Endothelial cell of umbilical vein (primary cell): ENCODE data around the gene PTPRQ. TPM values are rescaled to one million over a fixed set of nuclear protein-coding genes. Genes with fewer than 3 reads are reported as not detected.

Source experiments
- BruUV-seq: library from RNA; stranded (reverse); fragments of 400-500 nt; replicated peaks from 2 replicates; lab custom pipeline; 2021; lab: Mats Ljungman, UMichigan
- CTCF ChIA-PET: fragments of 300-600, 350-600 bp; sonication (Branson Sonifier 250); formaldehyde crosslinking; loops from one replicate; lab custom pipeline; 2021; ENCODE audit warnings: antibody characterized with exemption, inconsistent platforms; lab: Charles Lee
- POLR2A ChIA-PET: fragments of 300-600, 350-600 bp; sonication (Branson Sonifier 250); formaldehyde crosslinking; loops from one replicate; lab custom pipeline; 2021; ENCODE audit warnings: antibody characterized with exemption, inconsistent platforms; lab: Charles Lee
- DNase-seq: peaks from one replicate; pipeline ENCODE4 v3.0.0-alpha.2; 2011; ENCODE audit warnings: low read depth, low spot score
- FAIRE-seq: peaks from 2 replicates; lab custom pipeline; 2011; peaks lifted over from hg19 to GRCh38; lab: Jason Lieb, UNC
- H2AFZ ChIP-seq: 2 replicates; pipeline ENCODE4 v1.6.0; 2012; ENCODE audit warnings: low read depth, low read length, control low read depth, inconsistent platforms
- H3K27ac ChIP-seq: 2 replicates; pipeline ENCODE4 v1.5.1; 2011; ENCODE audit warnings: low read depth, mild to moderate bottlenecking, control low read depth, low read length, moderate library complexity; ENCODE audit not compliant: insufficient read depth
- H3K27me3 ChIP-seq, 2 experiments: 2 replicates each; pipeline versions ENCODE4 v1.6.0 to v1.6.1; 2011; ENCODE audit warnings: low read length in 2 of 2, mixed read lengths in 1 of 2; ENCODE audit not compliant: control insufficient read depth in 2 of 2, insufficient read depth in 2 of 2
- H3K36me3 ChIP-seq, 2 experiments: 2 replicates in 1 of 2; 3 replicates in 1 of 2; pipeline ENCODE4 v1.5.1; 2011; ENCODE audit warnings: low read length in 2 of 2, mild to moderate bottlenecking in 1 of 2, moderate library complexity in 1 of 2; ENCODE audit not compliant: control insufficient read depth in 2 of 2, insufficient read depth in 2 of 2; ENCODE audit errors: extremely low read depth in 1 of 2
- H3K4me1 ChIP-seq: 3 replicates; pipeline ENCODE4 v1.5.1; 2011; ENCODE audit warnings: mild to moderate bottlenecking, low read length; ENCODE audit not compliant: control insufficient read depth, insufficient read depth; ENCODE audit errors: extremely low read depth
- H3K4me2 ChIP-seq: 2 replicates; pipeline ENCODE4 v1.6.1; 2011; ENCODE audit warnings: low read length, control low read depth, mixed read lengths; ENCODE audit not compliant: insufficient read depth
- H3K4me3 ChIP-seq, 3 experiments: fragments of 200-600 bp in 1 of 3; sonication (generic), shearing (Covaris generic) in 1 of 3; replicated peaks in 1 of 3; 2 replicates each; pipeline ENCODE4 v1.5.1; 2011 to 2016; ENCODE audit warnings: control low read depth in 3 of 3, low read length in 3 of 3, mild to moderate bottlenecking in 2 of 3, inconsistent platforms in 1 of 3, low read depth in 1 of 3, moderate library complexity in 1 of 3; ENCODE audit not compliant: insufficient read depth in 1 of 3
- H3K79me2 ChIP-seq: 2 replicates; pipeline ENCODE4 v1.6.0; 2012; ENCODE audit warnings: low read length, inconsistent platforms; ENCODE audit not compliant: control insufficient read depth, insufficient read depth
- H3K9ac ChIP-seq: replicated peaks from 2 replicates; pipeline ENCODE3; 2011; ENCODE audit warnings: low read length, control low read depth; ENCODE audit not compliant: insufficient read depth; ENCODE audit errors: extremely low read depth
- H3K9me1 ChIP-seq: replicated peaks from 3 replicates; pipeline ENCODE4 v1.6.0; 2011; ENCODE audit warnings: mild to moderate bottlenecking, low read length; ENCODE audit not compliant: control insufficient read depth, insufficient read depth; ENCODE audit errors: extremely low read depth
- H3K9me3 ChIP-seq: replicated peaks from 2 replicates; pipeline ENCODE4 v1.5.1; 2012; ENCODE audit warnings: low read length, inconsistent platforms; ENCODE audit not compliant: control insufficient read depth, insufficient read depth
- H4K20me1 ChIP-seq: replicated peaks from 2 replicates; pipeline ENCODE3; 2011; ENCODE audit warnings: mild to moderate bottlenecking, low read length; ENCODE audit not compliant: control insufficient read depth, insufficient read depth; ENCODE audit errors: extremely low read depth
- EZH2 ChIP-seq: IDR thresholded peaks from 2 replicates; pipeline ENCODE4 v1.6.1; 2012; ENCODE audit warnings: borderline replicate concordance, low read depth, mild to moderate bottlenecking, moderate library complexity, low read length, inconsistent platforms; ENCODE audit not compliant: severe bottlenecking
- FOS ChIP-seq: IDR thresholded peaks from 2 replicates; pipeline ENCODE4 v1.6.1; 2011; ENCODE audit warnings: mild to moderate bottlenecking, low read length, moderate library complexity, borderline replicate concordance; ENCODE audit not compliant: insufficient read depth
- GATA2 ChIP-seq: IDR thresholded peaks from 2 replicates; pipeline ENCODE4 v1.7.0; 2011; ENCODE audit warnings: low read depth, mild to moderate bottlenecking, moderate library complexity, mixed read lengths, low read length; ENCODE audit not compliant: insufficient read length, insufficient read depth
- JUN ChIP-seq: IDR thresholded peaks from 2 replicates; pipeline ENCODE4 v1.6.1; 2011; ENCODE audit warnings: borderline replicate concordance, low read depth; ENCODE audit not compliant: insufficient read length, insufficient read depth
- MYC ChIP-seq: IDR thresholded peaks from one replicate; pipeline ENCODE4 v1.6.1; 2011; ENCODE audit warnings: mild to moderate bottlenecking, low read depth, low read length
- POLR2A ChIP-seq: IDR thresholded peaks from 2 replicates; pipeline ENCODE4 v1.6.1; 2012; ENCODE audit warnings: low read depth, mild to moderate bottlenecking, control low read depth, low read length
- POLR2AphosphoS5 ChIP-seq: IDR thresholded peaks from 2 replicates; pipeline ENCODE4 v1.6.1; 2012; ENCODE audit warnings: low read depth, mild to moderate bottlenecking, control low read depth, low read length, moderate library complexity; ENCODE audit not compliant: insufficient read depth
- dilution Hi-C: fragments of 300-500 bp; cut with MboI; formaldehyde crosslinking; loops from one replicate; pipeline ENCODE4 v1.15.0; 2019; ENCODE audit warnings: low sequenced_read_pairs; ENCODE audit not compliant: extremely low pct_ligation_motif_present
- intact Hi-C: fragments of 100-400 bp; cut with micrococcal nuclease; formaldehyde crosslinking; loops from one replicate; pipeline ENCODE4 v1.10.0; 2022
- polyA plus RNA-seq, 4 experiments: library from polyadenylated mRNA; depleted of rRNA in 3 of 4; stranded (reverse) in 3 of 4; unstranded in 1 of 4; fragments of >200 nt; gene quantifications; 2 replicates each; pipeline versions ENCODE4 v1.2.1 to v1.2.3, GENCODE V29; 2011 to 2012; ENCODE audit warnings: missing spikeins in 1 of 4
- total RNA-seq: library from RNA; stranded (reverse); gene quantifications from 2 replicates; pipeline ENCODE4 v1.2.3, GENCODE V29; 2021
- TF ChIP-seq, protein P1 (sequence below): IDR thresholded peaks from 2 replicates; pipeline ENCODE4 v1.6.1; 2011; ENCODE audit not compliant: insufficient read depth, insufficient read length
- TF ChIP-seq, protein P2 (sequence below), 2 donors: IDR thresholded peaks; 1 replicate in 1 of 2; 2 replicates in 1 of 2; pipeline ENCODE4 v1.5.1; 2011; ENCODE audit warnings: low read length in 2 of 2, mild to moderate bottlenecking in 2 of 2, moderate library complexity in 2 of 2, control low read depth in 1 of 2, inconsistent platforms in 1 of 2, low read depth in 1 of 2; ENCODE audit not compliant: insufficient read depth in 1 of 2; ENCODE audit errors: extremely low read depth in 1 of 2

PTPRQ gene
- total and polyA plus RNA-seq, 2 donors (not counting 3 experiments of a cell fraction or from before 2014, with no cell fraction given): not detected

DNA sequence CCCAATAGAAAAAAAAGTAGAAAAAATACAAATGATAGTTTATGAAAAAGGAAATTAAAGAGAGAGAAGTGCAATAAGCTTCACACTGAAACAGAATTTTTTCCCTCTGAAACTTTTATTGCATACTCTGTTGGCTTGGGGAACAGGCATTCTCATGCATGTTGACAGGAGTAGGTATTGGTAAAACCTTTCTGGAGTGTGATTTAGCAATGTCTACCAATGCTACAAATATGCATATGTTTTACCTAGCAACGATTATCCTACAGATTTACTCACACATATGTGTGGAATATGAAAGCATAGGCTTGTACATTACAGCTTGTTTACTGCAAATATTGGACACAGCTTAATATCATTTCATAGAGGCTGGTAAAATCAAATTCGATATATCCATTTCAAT, 137.7 kb downstream of the PTPRQ start:
- no peak for DNase-seq
- Histone ChIP-seq H3K36me3 (no peaks in the 10 kb centered on the region), H3K9ac (no peak overlapping the region), H3K27ac (no peak overlapping the region), H4K20me1 (no peaks in the 10 kb centered on the region), H2AFZ (no peak overlapping the region), H3K79me2 (no peaks in the 10 kb centered on the region), H3K9me1 (no peaks in the 10 kb centered on the region), H3K4me2 (no peak overlapping the region), H3K4me1 (no peaks in the 10 kb centered on the region), H3K9me3 (no peaks in the 10 kb centered on the region), H3K27me3 (no peaks in the 10 kb centered on the region), H3K4me3 (no peak overlapping the region)
- ChIA-PET POLR2A (no interaction called here), CTCF (interaction anchor here (3.1 kb wide), 1 partner anchor 28 kb away, joined by 6 read pairs; no protein-coding TSS in a partner anchor)
- no peak for FAIRE-seq
- BruUV-seq: no TSS peak
- no peak for TF ChIP-seq GATA2
- no peak for TF ChIP-seq POLR2AphosphoS5
- no peak for TF ChIP-seq EZH2
- TF ChIP-seq FOS: no peak
- TF ChIP-seq, protein P1, sequence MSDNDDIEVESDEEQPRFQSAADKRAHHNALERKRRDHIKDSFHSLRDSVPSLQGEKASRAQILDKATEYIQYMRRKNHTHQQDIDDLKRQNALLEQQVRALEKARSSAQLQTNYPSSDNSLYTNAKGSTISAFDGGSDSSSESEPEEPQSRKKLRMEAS: no peak
- TF ChIP-seq, protein P2, sequence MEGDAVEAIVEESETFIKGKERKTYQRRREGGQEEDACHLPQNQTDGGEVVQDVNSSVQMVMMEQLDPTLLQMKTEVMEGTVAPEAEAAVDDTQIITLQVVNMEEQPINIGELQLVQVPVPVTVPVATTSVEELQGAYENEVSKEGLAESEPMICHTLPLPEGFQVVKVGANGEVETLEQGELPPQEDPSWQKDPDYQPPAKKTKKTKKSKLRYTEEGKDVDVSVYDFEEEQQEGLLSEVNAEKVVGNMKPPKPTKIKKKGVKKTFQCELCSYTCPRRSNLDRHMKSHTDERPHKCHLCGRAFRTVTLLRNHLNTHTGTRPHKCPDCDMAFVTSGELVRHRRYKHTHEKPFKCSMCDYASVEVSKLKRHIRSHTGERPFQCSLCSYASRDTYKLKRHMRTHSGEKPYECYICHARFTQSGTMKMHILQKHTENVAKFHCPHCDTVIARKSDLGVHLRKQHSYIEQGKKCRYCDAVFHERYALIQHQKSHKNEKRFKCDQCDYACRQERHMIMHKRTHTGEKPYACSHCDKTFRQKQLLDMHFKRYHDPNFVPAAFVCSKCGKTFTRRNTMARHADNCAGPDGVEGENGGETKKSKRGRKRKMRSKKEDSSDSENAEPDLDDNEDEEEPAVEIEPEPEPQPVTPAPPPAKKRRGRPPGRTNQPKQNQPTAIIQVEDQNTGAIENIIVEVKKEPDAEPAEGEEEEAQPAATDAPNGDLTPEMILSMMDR (IDR thresholded peaks at IDR 0.05; ENCODE audit: extremely low read depth in 1 of 2, insufficient read depth in 1 of 2, low read depth in 1 of 2, low read length in 2 of 2): no peak
- no peak for TF ChIP-seq POLR2A
- no peak for TF ChIP-seq MYC
- no peak for TF ChIP-seq JUN
- dilution Hi-C loops: no loop called here
- intact Hi-C loops: no loop called here
